SU-DHL-6 (cell line): ENCODE results near the gene CNRIP1.

Source experiments
- H2AFZ ChIP-seq: fragments of 200-600 bp; sonication (generic); 2 replicates; pipeline ENCODE4 v1.6.1; 2014; ENCODE audit warnings: low read depth, mild to moderate bottlenecking, moderate library complexity, mixed read lengths, antibody characterized with exemption, low read length; ENCODE audit not compliant: severe bottlenecking
- H3F3A ChIP-seq: fragments of 200-600 bp; shearing (Covaris generic); 2 replicates; pipeline ENCODE4 v1.6.0; 2016; ENCODE audit warnings: antibody characterized with exemption, mild to moderate bottlenecking; ENCODE audit not compliant: insufficient read depth
- H3K27ac ChIP-seq: fragments of 200-600 bp; sonication (generic); 2 replicates; pipeline ENCODE4 v1.5.1; 2016; ENCODE audit warnings: low read depth, mild to moderate bottlenecking, low read length, moderate library complexity, mixed read lengths
- H3K27me3 ChIP-seq: fragments of 200-600 bp; sonication (generic), shearing (Covaris generic); 2 replicates; pipeline ENCODE4 v1.6.0; 2014; ENCODE audit warnings: mild to moderate bottlenecking, low read length
- H3K36me3 ChIP-seq: fragments of 200-600 bp; sonication (generic); 2 replicates; pipeline ENCODE4 v1.6.1; 2014; ENCODE audit warnings: mild to moderate bottlenecking, low read length, mixed read lengths
- H3K4me2 ChIP-seq: fragments of 300-600, 200-600 bp; shearing (Covaris generic), sonication (generic); 2 replicates; pipeline ENCODE4 v1.6.0; 2014; ENCODE audit warnings: low read length, low read depth, mild to moderate bottlenecking; ENCODE audit not compliant: poor library complexity, severe bottlenecking
- H3K4me3 ChIP-seq: fragments of 200-600 bp; sonication (generic); 2 replicates; pipeline ENCODE4 v1.5.1; 2014; ENCODE audit warnings: antibody characterized with exemption, low read length, mild to moderate bottlenecking, mixed read lengths; ENCODE audit not compliant: insufficient read depth, poor library complexity, severe bottlenecking
- H3K79me2 ChIP-seq: fragments of 200-600 bp; sonication (generic); 2 replicates; pipeline ENCODE4 v1.6.1; 2014; ENCODE audit warnings: mild to moderate bottlenecking, low read length, moderate library complexity; ENCODE audit not compliant: insufficient read depth
- H3K9ac ChIP-seq: fragments of 200-600 bp; sonication (generic); 2 replicates; pipeline ENCODE4 v1.7.0; 2014; ENCODE audit warnings: mild to moderate bottlenecking, low read length
- H3K9me2 ChIP-seq: fragments of 200-600 bp; sonication (generic); replicated peaks from 2 replicates; pipeline ENCODE4 v1.6.1; 2014; ENCODE audit warnings: low read length; ENCODE audit not compliant: insufficient read depth
- H3K9me3 ChIP-seq: fragments of 200-600 bp; sonication (generic); 2 replicates; pipeline ENCODE4 v1.6.1; 2014; ENCODE audit warnings: low read length, mixed read lengths; ENCODE audit not compliant: insufficient read depth
- H4K20me1 ChIP-seq: fragments of 200-600 bp; sonication (generic); 2 replicates; pipeline ENCODE4 v1.6.1; 2014; ENCODE audit warnings: low read depth, mild to moderate bottlenecking, antibody characterized with exemption, low read length, moderate library complexity, mixed read lengths
- EZH2phosphoT487 ChIP-seq: fragments of 200-600 bp; sonication (generic), shearing (Covaris generic); conservative IDR thresholded peaks from 2 replicates; pipeline ENCODE4 v1.6.1; 2018; ENCODE audit warnings: mild to moderate bottlenecking, antibody characterized with exemption, low read length, moderate library complexity, mixed read lengths
- TF ChIP-seq, protein P1 (sequence below): fragments of 200-600 bp; sonication (generic); IDR thresholded peaks from one replicate; pipeline ENCODE4 v1.5.1; 2017; ENCODE audit warnings: antibody characterized with exemption, mild to moderate bottlenecking, low read length, moderate library complexity; ENCODE audit not compliant: insufficient read depth, poor library complexity, severe bottlenecking

The CNRIP1 gene

GRCh38 chr2:68367953-68368653 lies 48.4 kb upstream of the CNRIP1 start:
- H2AFZ ChIP-seq = no peak overlapping the region
- no peaks in the 10 kb centered on the region for H3K27me3 ChIP-seq
- H3K36me3 ChIP-seq = 0 out of 2 replicates have a peak, but pooled peaks cover 8% of the 10 kb centered on the region
- H3K79me2 ChIP-seq = peaks cover 89% of the 10 kb centered on the region
- no peaks in the 10 kb centered on the region for H4K20me1 ChIP-seq
- TF ChIP-seq EZH2phosphoT487 = no peak
- TF ChIP-seq, protein P1, sequence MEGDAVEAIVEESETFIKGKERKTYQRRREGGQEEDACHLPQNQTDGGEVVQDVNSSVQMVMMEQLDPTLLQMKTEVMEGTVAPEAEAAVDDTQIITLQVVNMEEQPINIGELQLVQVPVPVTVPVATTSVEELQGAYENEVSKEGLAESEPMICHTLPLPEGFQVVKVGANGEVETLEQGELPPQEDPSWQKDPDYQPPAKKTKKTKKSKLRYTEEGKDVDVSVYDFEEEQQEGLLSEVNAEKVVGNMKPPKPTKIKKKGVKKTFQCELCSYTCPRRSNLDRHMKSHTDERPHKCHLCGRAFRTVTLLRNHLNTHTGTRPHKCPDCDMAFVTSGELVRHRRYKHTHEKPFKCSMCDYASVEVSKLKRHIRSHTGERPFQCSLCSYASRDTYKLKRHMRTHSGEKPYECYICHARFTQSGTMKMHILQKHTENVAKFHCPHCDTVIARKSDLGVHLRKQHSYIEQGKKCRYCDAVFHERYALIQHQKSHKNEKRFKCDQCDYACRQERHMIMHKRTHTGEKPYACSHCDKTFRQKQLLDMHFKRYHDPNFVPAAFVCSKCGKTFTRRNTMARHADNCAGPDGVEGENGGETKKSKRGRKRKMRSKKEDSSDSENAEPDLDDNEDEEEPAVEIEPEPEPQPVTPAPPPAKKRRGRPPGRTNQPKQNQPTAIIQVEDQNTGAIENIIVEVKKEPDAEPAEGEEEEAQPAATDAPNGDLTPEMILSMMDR = no peak
- peak overlapping the region; percentile 85 for H3K4me2 ChIP-seq
- H3K9me3 ChIP-seq = no peaks in the 10 kb centered on the region
- peaks cover 26% of the 10 kb centered on the region; the same call in 1 of the 2 replicates for H3F3A ChIP-seq
- no peak overlapping the region for H3K4me3 ChIP-seq
- no peaks in the 10 kb centered on the region for H3K9me2 ChIP-seq
- H3K9ac ChIP-seq = peak overlapping the region; percentile 74
- H3K27ac ChIP-seq = peak overlapping the region; percentile 84

GRCh38 chr2:68366083-68366560 lies 46.4 kb upstream of the CNRIP1 start:
- no peaks in the 10 kb centered on the region for H3K9me3 ChIP-seq
- peaks cover 70% of the 10 kb centered on the region for H3K79me2 ChIP-seq
- H3K4me2 ChIP-seq = peak overlapping the region; percentile 85
- peak overlapping the region; percentile 84 for H3K27ac ChIP-seq
- H3K9me2 ChIP-seq = no peaks in the 10 kb centered on the region
- no peak for TF ChIP-seq EZH2phosphoT487
- TF ChIP-seq, protein P1 = no peak
- H3K4me3 ChIP-seq = peak overlapping the region; percentile 60
- no peaks in the 10 kb centered on the region for H3K27me3 ChIP-seq
- peak overlapping the region; percentile 74 for H3K9ac ChIP-seq
- H2AFZ ChIP-seq = peak overlapping the region; percentile 5
- peaks cover 26% of the 10 kb centered on the region; the same call in 1 of the 2 replicates for H3F3A ChIP-seq
- 0 out of 2 replicates have a peak, but pooled peaks cover 8% of the 10 kb centered on the region for H3K36me3 ChIP-seq
- no peaks in the 10 kb centered on the region for H4K20me1 ChIP-seq

DNA sequence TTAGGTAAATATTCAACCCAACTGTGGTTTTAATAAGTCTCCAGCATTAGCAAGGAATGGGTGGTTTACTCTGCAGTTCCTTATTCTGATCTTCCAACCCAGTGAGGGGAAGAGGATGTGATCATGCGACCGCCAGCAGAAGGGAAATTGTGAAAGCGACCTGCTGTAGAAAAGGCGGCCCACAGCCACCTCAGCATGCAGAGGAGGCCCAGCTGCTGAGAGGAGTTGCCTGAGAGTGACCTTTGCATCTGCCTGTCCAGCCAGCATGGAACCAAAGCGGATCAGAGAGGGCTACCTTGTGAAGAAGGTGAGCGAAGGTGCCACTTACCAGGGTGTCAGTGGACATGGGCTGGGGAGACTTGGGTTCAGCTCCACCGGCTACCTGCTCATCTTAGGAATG lies 45.3 kb upstream of the CNRIP1 start, which contains the start of gene PLEK:
PLEK (plus strand) TSS at position 196 of the 400 bp plus-strand sequence; CDS start at position 266, 70 bp downstream.
- Histone ChIP-seq H3F3A (peaks cover 30% of the 10 kb centered on the region; the same call in 1 of the 2 replicates), H3K27ac (peak within 1 kb of the TSS; percentile 84)

More for the DNA sequence above, 45.3 kb upstream of the CNRIP1 start, which contains the start of gene PLEK:
- H2AFZ ChIP-seq = peak within 1 kb of the TSS; percentile 5
- 0 out of 2 replicates have a peak, but pooled peaks cover 8% of the 10 kb centered on the region for H3K36me3 ChIP-seq
- no peaks in the 10 kb centered on the region for H3K9me2 ChIP-seq
- H3K4me3 ChIP-seq = peak within 1 kb of the TSS; percentile 60
- TF ChIP-seq EZH2phosphoT487 = no peak
- TF ChIP-seq, protein P1 = no peak
- peak within 1 kb of the TSS; percentile 85 for H3K4me2 ChIP-seq
- H3K9me3 ChIP-seq = no peaks in the 10 kb centered on the region
- no peaks in the 10 kb centered on the region for H3K27me3 ChIP-seq
- peak within 1 kb of the TSS; percentile 74 for H3K9ac ChIP-seq
- peaks cover 60% of the 10 kb centered on the region for H3K79me2 ChIP-seq
- H4K20me1 ChIP-seq = no peaks in the 10 kb centered on the region
